ENCODE data around the gene MAN1A1. TPM values are rescaled to one million over a fixed set of nuclear protein-coding genes. Genes with fewer than 3 reads are reported as not detected.
A peak's percentile ranks its signal among the peaks of the same experiment; 100 is the strongest.

Gene MAN1A1
- total and polyA plus RNA-seq, 11 donors, result 5.6 to 30.6 (median 12.6) TPM

- no peaks in the 10 kb centered on the region for H3K4me1 ChIP-seq
- ATAC-seq, result peak in 1 of 4 donors; percentile 30
- 56 to 66% (median 64%) methylated on average over 4 of the region's 4 CpGs for WGBS, 4 donors
- intact Hi-C loops (cut with DNase I), result no loop called here
- no peak for DNase-seq
- H3K4me3 ChIP-seq, result no peak overlapping the region
- H3K36me3 ChIP-seq, result peaks cover 0 to 4% (median 0%) of the 10 kb centered on the region in 9 donors
- H3K27ac ChIP-seq, result no peak overlapping the region
- TF ChIP-seq CTCF (IDR thresholded peaks at IDR 0.05) (no peak), POLR2A (IDR thresholded peaks at IDR 0.05) (no peak)
- H3K27me3 ChIP-seq, result no peaks in the 10 kb centered on the region
- H3K9me3 ChIP-seq, result no peaks in the 10 kb centered on the region
These were observed 123.5 kb downstream of the MAN1A1 start for GRCh38 chr6:119226089-119226488.

GRCh38 chr6:119224095-119224701 lies 125.4 kb downstream of the MAN1A1 start:
- intact Hi-C loops (cut with DNase I), result no loop called here
- H3K9me3 ChIP-seq, result no peaks in the 10 kb centered on the region
- TF ChIP-seq CTCF (IDR thresholded peaks at IDR 0.05) (no peak), POLR2A (IDR thresholded peaks at IDR 0.05) (no peak)
- peaks cover 0 to 9% (median 0%) of the 10 kb centered on the region in 12 donors for H3K4me1 ChIP-seq
- H3K36me3 ChIP-seq, result no peaks in the 10 kb centered on the region
- WGBS, 4 donors, result 89 to 93% (median 91%) methylated on average over 4 of the region's 4 CpGs
- DNase-seq (no peak), ATAC-seq (no peak)
- H3K27me3 ChIP-seq, result no peaks in the 10 kb centered on the region
- no peak overlapping the region for H3K4me3 ChIP-seq
- no peak overlapping the region for H3K27ac ChIP-seq

GRCh38 chr6:119220452-119220851 lies 129.1 kb downstream of the MAN1A1 start:
- Histone ChIP-seq H3K27me3 (no peaks in the 10 kb centered on the region), H3K36me3 (no peaks in the 10 kb centered on the region), H3K27ac (no peak overlapping the region), H3K4me1 (peaks cover 0 to 25% (median 1%) of the 10 kb centered on the region in 12 donors), H3K4me3 (no peak overlapping the region), H3K9me3 (no peaks in the 10 kb centered on the region)
- DNase-seq (no peak), ATAC-seq (no peak)
- intact Hi-C loops (cut with DNase I), result no loop called here
- TF ChIP-seq POLR2A (IDR thresholded peaks at IDR 0.05) (no peak), CTCF (IDR thresholded peaks at IDR 0.05) (no peak)
- WGBS, 4 donors, result 68 to 76% (median 71%) methylated on average over 1 of the region's 1 CpG

GRCh38 chr6:119218548-119218947 lies 131.0 kb downstream of the MAN1A1 start:
- Histone ChIP-seq H3K9me3 (no peaks in the 10 kb centered on the region), H3K36me3 (no peaks in the 10 kb centered on the region), H3K4me1 (peaks cover 0 to 29% (median 3%) of the 10 kb centered on the region in 12 donors), H3K27ac (no peak overlapping the region), H3K27me3 (no peaks in the 10 kb centered on the region), H3K4me3 (no peak overlapping the region)
- TF ChIP-seq CTCF (IDR thresholded peaks at IDR 0.05), result no peak
- TF ChIP-seq POLR2A (IDR thresholded peaks at IDR 0.05), result no peak
- WGBS, 4 donors, result 97 to 99% (median 99%) methylated on average over 4 of the region's 4 CpGs
- intact Hi-C loops (cut with DNase I), result no loop called here
- DNase-seq (no peak), ATAC-seq (no peak)
